Astrocyte of the cerebellum (primary cell): ENCODE measurements around the gene RFTN1.

ENCODE experiments used
- DNase-seq: peaks from one replicate; pipeline ENCODE4 v3.0.0-alpha.2; 2011; ENCODE audit warnings: low read depth
- H3K4me3 ChIP-seq: 2 replicates; pipeline ENCODE4 v1.5.1; 2011; ENCODE audit warnings: mild to moderate bottlenecking, low read depth, low read length, moderate library complexity
- in situ Hi-C: cut with HindIII; loops from 2 replicates; pipeline ENCODE4 v1.10.0; 2017; ENCODE audit warnings: low sequenced_read_pairs
- TF ChIP-seq, protein P1 (sequence below): IDR thresholded peaks from 2 replicates; pipeline ENCODE4 v1.5.1; 2012; ENCODE audit warnings: low read length, low read depth, moderate library complexity, mild to moderate bottlenecking; ENCODE audit errors: missing control alignments

RFTN1 gene

DNA sequence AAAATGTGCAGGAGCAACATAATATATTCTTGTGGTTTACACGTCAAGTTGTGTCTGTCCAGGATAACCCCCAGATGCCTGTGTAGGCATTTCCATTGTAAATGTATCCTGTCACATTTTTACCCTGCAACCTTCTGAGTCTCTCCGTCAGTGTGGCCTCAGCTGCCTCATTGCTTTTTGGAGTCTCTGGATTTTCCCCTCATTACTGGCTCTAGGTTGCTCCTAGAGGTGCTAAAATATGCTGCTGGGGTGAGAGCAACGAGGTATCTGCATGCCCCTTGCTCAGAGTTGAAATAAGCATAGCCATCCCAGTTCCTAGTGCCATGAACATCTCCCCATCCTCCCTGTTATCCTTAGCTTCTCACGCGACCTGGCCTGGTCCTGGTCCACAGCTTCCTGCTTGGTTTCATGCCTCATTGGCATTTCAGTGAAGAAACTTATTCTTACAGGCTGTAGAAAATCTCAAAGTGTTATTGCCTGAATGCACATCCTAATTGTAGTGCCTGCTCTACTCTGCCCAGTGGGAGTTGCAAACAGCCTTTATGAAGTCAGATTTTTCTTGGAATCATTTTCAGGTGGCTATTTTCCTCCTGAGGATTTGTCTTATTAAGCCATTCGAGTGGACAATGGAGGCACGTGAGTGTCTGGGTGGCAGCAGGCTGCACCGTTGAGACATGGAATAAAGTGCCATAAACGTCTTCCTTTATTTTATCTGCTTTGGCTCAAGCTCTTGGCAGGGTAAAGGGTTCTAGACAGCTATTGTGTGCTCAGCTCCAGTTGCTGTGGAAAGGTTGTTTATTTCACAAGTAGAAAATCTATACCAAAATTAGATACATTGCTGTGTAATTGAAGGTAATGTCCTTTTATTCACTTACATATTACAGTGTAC, 215.3 kb downstream of the RFTN1 start:
- DNase-seq, result no peak
- in situ Hi-C loops, result no loop called here

DNA sequence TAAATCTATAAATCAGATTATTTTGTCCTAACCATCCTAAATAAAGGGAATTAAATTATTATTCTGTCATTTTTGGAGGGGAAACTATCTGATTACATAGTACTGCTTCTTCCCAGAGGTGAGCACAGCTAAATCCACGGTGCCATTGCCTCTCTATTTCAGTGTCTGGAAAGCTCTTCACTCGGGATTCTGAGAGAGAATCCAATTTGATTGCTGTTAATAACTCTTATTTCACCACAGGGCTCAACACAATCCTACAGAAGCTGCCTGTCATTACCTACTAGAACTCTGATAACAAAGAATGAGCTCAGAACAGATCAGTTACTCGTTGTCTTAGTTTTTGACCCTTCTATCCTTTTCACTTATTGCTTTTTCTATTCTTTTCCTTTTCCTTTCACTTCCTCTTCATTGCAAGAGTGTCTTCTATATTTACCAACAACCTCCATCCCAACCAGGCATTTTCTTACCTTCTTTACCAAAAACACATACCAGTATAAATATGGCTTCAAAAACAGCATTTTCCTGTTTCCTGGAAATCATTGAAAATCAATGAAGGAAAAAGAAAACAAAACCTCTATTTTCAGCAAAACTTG, 218.1 kb downstream of the RFTN1 start:
- TF ChIP-seq, protein P1, sequence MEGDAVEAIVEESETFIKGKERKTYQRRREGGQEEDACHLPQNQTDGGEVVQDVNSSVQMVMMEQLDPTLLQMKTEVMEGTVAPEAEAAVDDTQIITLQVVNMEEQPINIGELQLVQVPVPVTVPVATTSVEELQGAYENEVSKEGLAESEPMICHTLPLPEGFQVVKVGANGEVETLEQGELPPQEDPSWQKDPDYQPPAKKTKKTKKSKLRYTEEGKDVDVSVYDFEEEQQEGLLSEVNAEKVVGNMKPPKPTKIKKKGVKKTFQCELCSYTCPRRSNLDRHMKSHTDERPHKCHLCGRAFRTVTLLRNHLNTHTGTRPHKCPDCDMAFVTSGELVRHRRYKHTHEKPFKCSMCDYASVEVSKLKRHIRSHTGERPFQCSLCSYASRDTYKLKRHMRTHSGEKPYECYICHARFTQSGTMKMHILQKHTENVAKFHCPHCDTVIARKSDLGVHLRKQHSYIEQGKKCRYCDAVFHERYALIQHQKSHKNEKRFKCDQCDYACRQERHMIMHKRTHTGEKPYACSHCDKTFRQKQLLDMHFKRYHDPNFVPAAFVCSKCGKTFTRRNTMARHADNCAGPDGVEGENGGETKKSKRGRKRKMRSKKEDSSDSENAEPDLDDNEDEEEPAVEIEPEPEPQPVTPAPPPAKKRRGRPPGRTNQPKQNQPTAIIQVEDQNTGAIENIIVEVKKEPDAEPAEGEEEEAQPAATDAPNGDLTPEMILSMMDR, result no peak
- no peak for DNase-seq
- in situ Hi-C loops, result no loop called here
- H3K4me3 ChIP-seq, result no peak overlapping the region

More for the DNA sequence above, 215.3 kb downstream of the RFTN1 start:
- TF ChIP-seq, protein P1, result no peak
- no peak overlapping the region for H3K4me3 ChIP-seq

DNA sequence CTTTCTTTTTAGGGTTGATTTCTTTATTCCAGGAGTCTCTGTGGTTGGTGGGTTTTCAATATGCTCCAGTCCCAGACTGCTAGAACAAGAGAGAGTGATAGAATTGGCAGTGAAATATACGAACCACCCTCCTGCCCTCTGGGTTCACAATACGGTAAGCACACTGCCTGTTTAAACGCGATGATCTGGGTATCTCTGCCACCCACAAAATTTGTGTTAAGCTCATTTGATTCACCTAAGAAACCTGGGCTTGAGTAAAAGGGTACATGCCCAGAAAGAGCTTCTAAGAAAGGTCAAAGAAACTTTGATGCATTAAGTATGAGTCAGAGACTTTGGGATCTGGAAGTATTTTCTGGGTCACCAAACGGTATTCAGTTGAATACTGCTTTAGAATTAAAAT, 218.7 kb downstream of the RFTN1 start:
- TF ChIP-seq, protein P1, result no peak
- no peak overlapping the region for H3K4me3 ChIP-seq

DNA sequence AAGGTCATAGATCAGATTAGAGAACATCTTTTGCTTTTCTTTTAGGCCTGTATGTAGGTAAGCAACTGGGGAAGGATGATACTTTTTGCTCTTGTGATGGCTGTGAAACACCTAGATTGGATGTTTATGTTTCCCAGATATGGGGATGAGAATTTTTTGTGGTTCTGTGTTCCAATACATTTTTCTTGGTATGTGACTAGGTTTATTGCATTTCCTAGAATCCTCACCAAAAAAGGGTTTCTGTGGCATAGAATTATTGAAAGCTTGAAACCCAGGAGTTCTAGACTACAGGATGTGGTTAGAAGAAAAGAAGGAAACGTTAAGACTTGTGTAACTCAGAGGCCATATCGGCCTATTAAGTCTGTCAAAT, 222.7 kb downstream of the RFTN1 start:
- TF ChIP-seq, protein P1, result no peak
- no peak overlapping the region for H3K4me3 ChIP-seq

More for the DNA sequence above, 218.7 kb downstream of the RFTN1 start:
- in situ Hi-C loops, result loop anchor here (5.0 kb wide), 1 partner anchor 257 kb away; no protein-coding TSS in a partner anchor
- DNase-seq, result no peak

DNA sequence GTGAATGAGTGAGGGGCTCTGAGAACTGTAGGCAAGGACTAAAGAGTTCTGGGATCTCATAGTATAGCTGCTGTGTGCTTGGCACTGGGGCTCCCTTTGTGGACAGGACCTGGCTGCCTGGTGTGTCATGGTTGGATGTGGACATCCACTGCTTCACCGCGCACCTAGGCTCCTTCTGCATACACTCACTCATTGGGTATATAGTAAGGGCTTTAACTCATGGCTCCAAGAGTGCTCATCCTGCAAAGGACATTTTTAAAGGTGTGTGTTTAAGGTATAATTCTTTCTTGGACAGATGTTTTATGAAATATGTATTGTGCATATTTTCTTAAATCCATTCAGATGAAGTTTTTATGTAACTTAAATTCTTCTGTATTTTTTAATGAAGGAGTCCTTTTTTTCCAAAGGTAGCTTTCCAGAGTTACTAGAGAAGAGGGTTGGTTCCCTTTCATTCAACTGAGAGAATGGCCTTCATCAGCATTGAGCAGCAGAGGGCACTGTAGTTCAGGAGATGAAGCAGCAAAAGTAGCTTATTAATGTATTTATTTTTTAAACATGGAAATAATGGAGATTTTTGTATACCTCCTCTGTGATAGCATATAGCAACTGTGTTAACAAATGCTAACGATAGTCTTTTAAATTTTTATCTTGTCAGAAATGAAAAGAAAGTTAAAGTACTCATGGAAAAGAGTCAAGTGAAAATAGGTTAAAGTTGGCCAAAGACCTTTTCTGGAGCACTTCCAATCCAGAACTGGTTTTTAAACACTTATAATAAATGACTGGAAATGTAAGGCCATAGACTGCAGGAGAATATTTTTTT, 223.3 kb downstream of the RFTN1 start:
- TF ChIP-seq, protein P1, result peak; percentile 74
- in situ Hi-C loops, result loop anchor here (5.0 kb wide), 1 partner anchor 262 kb away; no protein-coding TSS in a partner anchor
- peak; percentile 40 for DNase-seq
- H3K4me3 ChIP-seq, result no peak overlapping the region

More for the DNA sequence above, 222.7 kb downstream of the RFTN1 start:
- in situ Hi-C loops, result loop anchor here (5.0 kb wide), 1 partner anchor 261 kb away; no protein-coding TSS in a partner anchor
- DNase-seq, result no peak
